Ishikawa (cell line): Measurements from ENCODE around the gene MIPOL1.

Experiments
- CEBPB ChIP-seq: IDR thresholded peaks from 2 replicates; pipeline ENCODE4 v1.6.1; 2012
- CREB1 ChIP-seq: IDR thresholded peaks from 2 replicates; pipeline ENCODE4 v1.6.1; 2012; ENCODE audit warnings: low read depth
- FOXM1 ChIP-seq: IDR thresholded peaks from 2 replicates; pipeline ENCODE4 v1.6.1; 2012; ENCODE audit warnings: low read depth, borderline replicate concordance
- MAX ChIP-seq: IDR thresholded peaks from 2 replicates; pipeline ENCODE4 v1.6.1; 2012
- TEAD4 ChIP-seq: IDR thresholded peaks from 2 replicates; pipeline ENCODE4 v1.6.1; 2012

GRCh38 chr14:37436519-37436918 is 238.8 kb downstream of the MIPOL1 start:
- TF ChIP-seq TEAD4 (no peak), CREB1 (no peak), MAX (no peak), CEBPB (no peak), FOXM1 (no peak)
